Upper lobe of left lung (tissue), 4 donors: ENCODE data around the gene AKR1D1.
"Not testable (repeated sequence)": the region's sequence is repeated elsewhere in the genome, so short reads cannot be mapped to it uniquely, and the experiment has no call there.

Experiments used
- POLR2A ChIP-seq, 4 donors: fragments of 450-650 bp; IDR thresholded peaks; one replicate each; pipeline ENCODE4 v1.5.1; 2016 to 2017; ENCODE audit warnings: antibody characterized with exemption in 4 of 4, mild to moderate bottlenecking in 2 of 4
- POLR2AphosphoS5 ChIP-seq, 2 donors: sonication (generic); formaldehyde crosslinking; IDR thresholded peaks; one replicate each; pipeline ENCODE4 v1.5.1; 2017; ENCODE audit warnings: antibody characterized with exemption in 2 of 2

- not testable (repeated sequence) for TF ChIP-seq POLR2AphosphoS5, POLR2A (IDR thresholded peaks at IDR 0.05)
Observed at GRCh38 chr7:138055698-138056097, 20.6 kb upstream of the AKR1D1 start.
